Middle frontal gyrus (tissue), 1 donor: ENCODE results near the gene CAMTA1.

Experiments used
- DNase-seq: peaks from one replicate; pipeline ENCODE4 v3.0.0-alpha.2; 2015; ENCODE audit warnings: low spot score; ENCODE audit errors: extremely low spot score

CAMTA1 gene

GRCh38 chr1:7469255-7469938, 684.1 kb downstream of the CAMTA1 start:
- no peak for DNase-seq

DNA sequence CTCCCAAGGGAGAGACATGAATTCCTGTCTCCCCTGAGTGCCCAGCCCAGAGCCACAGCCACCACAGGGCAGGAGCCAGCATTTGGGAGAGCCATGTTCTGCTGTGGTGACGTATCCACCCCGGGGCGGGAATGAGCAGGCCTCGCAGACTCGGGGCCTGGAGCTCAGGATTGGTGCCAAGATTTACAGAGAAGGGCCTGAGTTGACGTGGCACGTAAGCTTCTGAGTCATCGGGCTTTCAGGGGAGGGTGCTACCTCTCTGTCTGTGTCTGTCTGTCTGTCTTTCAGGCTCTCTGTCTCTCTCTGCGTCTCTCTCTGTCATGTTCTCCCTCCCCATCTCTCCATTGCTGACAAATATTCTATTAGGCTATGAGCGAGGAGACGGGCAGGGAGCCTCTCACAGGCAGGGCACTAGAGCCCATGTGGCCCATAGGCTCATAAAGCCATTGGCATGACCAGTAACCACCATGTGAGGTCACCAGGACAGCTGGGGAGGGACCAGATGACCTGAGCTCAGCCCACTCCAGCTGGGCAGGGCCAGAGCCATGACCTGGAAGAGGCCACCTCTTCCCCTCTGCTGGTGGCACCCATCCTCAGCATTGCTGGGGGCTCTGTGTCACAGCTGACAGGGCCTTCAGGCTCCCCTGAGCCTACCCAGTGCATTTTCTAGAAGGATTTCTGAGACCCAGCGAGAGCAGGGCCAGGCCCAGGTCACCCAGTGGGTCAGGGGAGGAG, 685.8 kb downstream of the CAMTA1 start:
- no peak for DNase-seq

GRCh38 chr1:7471836-7472235, 686.6 kb downstream of the CAMTA1 start:
- no peak for DNase-seq

- no peak for DNase-seq
These were observed 688.2 kb downstream of the CAMTA1 start for GRCh38 chr1:7473223-7474142.

DNA sequence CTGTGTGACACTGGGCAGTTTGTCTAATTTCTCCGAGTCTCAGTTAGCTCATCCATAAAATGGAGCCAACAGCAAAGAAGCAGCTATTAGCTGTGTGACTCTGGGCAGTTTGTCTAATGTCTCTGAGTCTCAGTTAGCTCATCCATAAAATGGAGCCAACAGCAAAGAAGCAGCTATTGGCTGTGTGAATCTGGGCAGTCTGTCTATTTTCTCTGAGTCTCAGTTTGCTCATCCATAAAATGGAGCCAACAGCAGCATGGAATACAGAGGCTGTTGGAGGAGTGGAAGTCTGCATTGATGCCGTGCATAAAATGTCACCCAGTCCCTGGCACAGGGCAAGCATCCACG, 688.9 kb downstream of the CAMTA1 start:
- DNase-seq = no peak

GRCh38 chr1:7474786-7475502, 689.7 kb downstream of the CAMTA1 start:
- no peak for DNase-seq

DNA sequence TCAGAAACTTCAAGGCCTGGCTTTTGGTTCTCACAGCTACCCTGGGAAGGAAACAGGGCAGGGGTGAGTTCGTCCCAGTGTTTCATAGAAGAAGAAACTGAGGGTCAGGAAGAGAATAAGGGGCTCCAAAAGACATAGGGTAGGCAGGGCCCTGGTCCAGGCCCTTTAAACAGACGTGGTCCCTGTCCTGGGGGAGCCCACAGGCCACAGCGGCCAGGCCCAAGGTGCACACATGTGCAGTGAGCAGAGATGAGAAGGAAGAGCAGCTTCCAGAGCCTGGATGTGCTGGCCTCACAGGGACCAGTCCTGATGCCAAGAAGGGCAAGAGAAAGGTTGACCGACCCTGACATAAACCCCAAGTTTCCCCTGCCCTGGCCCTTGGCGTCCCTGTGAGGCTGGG, 690.4 kb downstream of the CAMTA1 start:
- DNase-seq = no peak

- DNase-seq = no peak
These were observed 691.1 kb downstream of the CAMTA1 start for GRCh38 chr1:7476402-7476801.

DNA sequence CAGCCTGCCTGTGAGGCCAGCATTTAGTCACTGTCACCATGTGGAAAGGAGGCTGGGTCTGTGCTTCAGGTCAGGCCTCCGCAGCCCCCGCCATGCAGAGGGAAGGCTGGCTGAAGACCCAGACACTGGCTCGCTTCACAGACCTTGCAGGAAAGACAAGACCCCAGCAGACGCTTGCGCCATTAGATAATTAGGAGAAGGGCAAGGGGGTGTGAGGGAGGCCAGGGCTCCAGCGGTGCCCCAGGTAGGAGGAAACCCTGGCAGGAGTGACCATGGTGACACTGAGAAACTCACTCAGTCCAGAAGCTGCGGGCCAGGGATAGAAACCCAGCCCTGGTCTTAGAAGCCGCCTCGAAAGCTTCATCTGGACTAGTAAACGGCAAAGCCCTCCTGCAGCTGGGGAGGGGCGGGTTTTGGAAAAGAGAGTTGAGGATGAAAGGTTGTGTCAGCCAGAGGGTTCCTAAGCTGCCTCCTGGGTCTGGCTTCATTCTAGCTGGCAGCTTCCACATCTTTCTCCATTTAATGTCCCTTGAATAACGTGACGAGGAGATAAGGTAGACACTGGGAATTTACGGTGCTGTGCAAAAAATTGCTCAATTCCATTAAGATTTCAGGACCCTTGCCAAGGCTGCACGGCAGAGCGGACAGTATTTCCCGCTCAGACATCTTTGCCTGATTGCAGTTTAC, 691.8 kb downstream of the CAMTA1 start:
- DNase-seq = no peak

DNA sequence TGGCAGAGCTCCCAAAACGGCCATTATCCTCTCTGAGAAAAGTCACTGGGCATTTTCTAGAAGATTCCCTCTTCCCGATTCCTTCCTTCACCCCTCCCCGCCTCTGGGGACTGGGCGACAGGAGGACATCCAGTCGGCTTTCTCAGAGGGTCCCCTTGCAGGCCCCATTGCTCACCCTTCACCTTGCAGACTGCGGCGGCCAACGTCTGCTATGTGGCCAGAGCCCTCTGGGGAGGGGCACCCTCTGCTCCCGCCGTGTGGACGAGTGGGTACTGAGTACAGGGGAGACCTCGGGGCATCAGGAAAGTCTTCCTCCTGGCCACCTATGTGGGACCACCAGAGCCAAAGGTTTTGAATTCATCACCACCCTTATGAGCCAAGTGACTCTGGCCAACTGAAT, 692.3 kb downstream of the CAMTA1 start:
- no peak for DNase-seq

GRCh38 chr1:7478142-7478790, 693.0 kb downstream of the CAMTA1 start:
- DNase-seq = no peak

DNA sequence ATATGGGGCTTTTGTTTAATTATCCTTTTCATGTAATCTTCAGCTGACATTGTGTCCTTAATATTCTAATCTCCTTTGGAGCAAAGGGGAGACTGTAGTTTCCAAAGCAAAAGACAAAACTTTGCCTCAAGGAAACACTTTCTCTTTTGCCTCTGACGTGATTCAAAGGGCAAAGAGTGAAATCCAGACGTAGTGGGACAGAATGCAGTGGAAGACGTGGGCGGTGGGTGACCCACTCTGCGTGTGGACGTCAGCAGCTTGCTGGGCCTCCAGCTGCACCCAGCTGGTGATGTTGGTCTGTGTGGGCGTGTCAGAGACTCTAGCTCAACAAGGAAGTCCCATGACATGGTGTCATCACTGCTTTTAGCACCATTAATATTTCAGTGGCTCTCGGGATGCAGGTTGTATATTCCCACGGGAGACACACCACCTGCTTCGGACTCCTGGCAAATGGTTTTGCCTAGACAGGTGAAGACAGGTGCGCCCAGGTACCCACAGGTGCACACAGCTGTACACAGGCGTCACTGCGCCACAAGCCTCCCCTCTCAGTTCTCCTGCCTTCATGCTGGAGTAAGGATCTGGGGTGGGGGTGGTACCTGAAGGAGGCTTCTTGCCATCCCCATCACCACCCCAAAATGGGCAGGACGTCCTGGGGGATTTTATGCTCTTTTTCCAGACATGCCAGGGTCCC, 693.7 kb downstream of the CAMTA1 start:
- DNase-seq = no peak

- DNase-seq = no peak
These were observed 694.3 kb downstream of the CAMTA1 start for GRCh38 chr1:7479571-7479970.

GRCh38 chr1:7481194-7481593, 695.9 kb downstream of the CAMTA1 start:
- DNase-seq = no peak

GRCh38 chr1:7482077-7482476, 696.8 kb downstream of the CAMTA1 start:
- DNase-seq = no peak

DNA sequence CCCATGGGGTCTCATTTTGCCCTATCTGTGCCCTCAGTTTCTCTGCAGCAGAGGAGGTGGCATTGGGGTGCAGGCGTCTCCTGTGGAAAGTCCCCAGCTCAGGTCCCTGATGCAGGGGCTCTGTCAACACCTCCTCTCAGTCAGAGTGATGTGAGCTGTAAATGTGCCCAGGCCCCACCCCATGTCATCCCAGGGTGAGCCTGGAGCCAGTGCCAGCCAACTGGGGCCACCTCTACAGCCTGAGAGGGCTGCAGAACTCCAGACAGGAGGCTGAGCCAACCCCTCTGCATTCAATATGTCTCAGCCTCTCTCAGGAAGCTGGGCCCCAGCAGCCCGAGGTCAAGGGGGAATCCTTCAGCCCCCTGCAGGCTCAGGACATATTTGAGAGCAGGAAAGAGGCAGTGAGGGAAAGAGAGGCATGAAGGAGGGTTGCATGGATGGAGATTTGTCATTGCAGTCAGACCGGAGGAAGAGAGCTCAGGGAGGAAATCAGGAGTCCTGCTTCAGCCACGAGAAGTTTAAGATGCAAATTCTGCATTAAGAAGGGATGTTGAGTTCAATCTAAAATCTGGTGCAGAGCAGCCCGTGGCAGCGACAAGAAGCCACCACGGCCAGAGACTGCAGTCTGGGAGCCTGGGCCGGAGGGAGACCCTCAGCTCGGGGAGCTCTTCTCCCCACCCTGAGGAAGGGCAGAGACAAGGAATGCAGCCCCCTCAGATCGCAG, 697.7 kb downstream of the CAMTA1 start:
- DNase-seq = no peak

- no peak for DNase-seq
These were observed 698.6 kb downstream of the CAMTA1 start for GRCh38 chr1:7483634-7484383.

- no peak for DNase-seq
These were observed 700.0 kb downstream of the CAMTA1 start for GRCh38 chr1:7485086-7485780.
